Upper lobe of right lung (tissue), 1 donor: ENCODE results near the gene CHRNA7. TPM values are rescaled to one million over a fixed set of nuclear protein-coding genes. Genes with fewer than 3 reads are reported as not detected.

Experiments
- ATAC-seq: fragments of 200-7000 bp; cut with Tn5 transposase; one replicate; pipeline ENCODE4 v1.9.1; 2020; ENCODE audit warnings: mild to moderate bottlenecking, moderate library complexity
- DNase-seq: peaks from one replicate; pipeline ENCODE4 v3.0.0-alpha.2; 2020
- H3K27ac ChIP-seq: fragments of 200-600 bp; one replicate; pipeline ENCODE4 v1.8.0; 2022
- H3K27me3 ChIP-seq: fragments of 200-600 bp; one replicate; pipeline ENCODE4 v1.8.0; 2022; ENCODE audit warnings: mild to moderate bottlenecking
- H3K36me3 ChIP-seq: fragments of 200-600 bp; one replicate; pipeline ENCODE4 v1.8.0; 2022
- H3K4me1 ChIP-seq: fragments of 200-600 bp; one replicate; pipeline ENCODE4 v1.8.0; 2022
- H3K4me3 ChIP-seq: fragments of 200-600 bp; one replicate; pipeline ENCODE4 v1.8.0; 2022; ENCODE audit warnings: mild to moderate bottlenecking
- H3K9me3 ChIP-seq: fragments of 200-600 bp; one replicate; pipeline ENCODE4 v1.8.0; 2022
- intact Hi-C: fragments of 100-400 bp; cut with DNase I; formaldehyde crosslinking; loops from one replicate; pipeline ENCODE4 v1.11.0; 2022
- total RNA-seq: library from RNA; stranded (reverse); fragmentation: NEBNext Ultra II Directional; extraction: Animal tissue kit (Norgen Biotek cat#: 25700); gene quantifications from one replicate; pipeline ENCODE4 v1.2.1, GENCODE V29; 2021
- TF ChIP-seq, protein P1 (sequence below): fragments of 200-600 bp; IDR thresholded peaks from one replicate; pipeline ENCODE4 v1.8.0; 2022; ENCODE audit warnings: antibody characterized with exemption
- donor health status: DM: no; HTN: yes; CAD: no; lungs with severe emphysema.

CHRNA7 gene
- total RNA-seq, 1 donor from 2014 or later: 0.75 TPM

DNA sequence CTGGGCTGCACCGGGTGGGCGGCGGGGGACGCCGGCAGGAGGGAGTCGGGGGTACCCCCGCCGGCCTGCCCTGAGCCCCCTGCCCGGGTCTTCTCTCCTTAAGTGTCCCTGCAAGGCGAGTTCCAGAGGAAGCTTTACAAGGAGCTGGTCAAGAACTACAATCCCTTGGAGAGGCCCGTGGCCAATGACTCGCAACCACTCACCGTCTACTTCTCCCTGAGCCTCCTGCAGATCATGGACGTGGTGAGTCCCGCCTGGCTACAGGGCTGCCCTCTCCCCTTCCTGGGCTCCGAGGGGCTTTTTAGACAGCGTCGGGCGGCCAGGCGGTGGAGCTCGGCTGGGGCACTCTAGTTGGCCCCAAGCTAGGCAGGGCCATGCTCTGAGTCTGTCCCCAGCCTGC, 480 bp downstream of the CHRNA7 start:
- intact Hi-C loops: no loop called here
- peaks cover 15% of the 10 kb centered on the region for H3K4me1 ChIP-seq
- no peaks in the 10 kb centered on the region for H3K9me3 ChIP-seq
- peaks cover 36% of the 10 kb centered on the region for H3K27me3 ChIP-seq
- H3K36me3 ChIP-seq: no peaks in the 10 kb centered on the region
- ATAC-seq (peak; percentile 20), DNase-seq (peak; percentile 61)
- peak overlapping the region; percentile 58 for H3K4me3 ChIP-seq
- no peak overlapping the region for H3K27ac ChIP-seq
- TF ChIP-seq, protein P1, sequence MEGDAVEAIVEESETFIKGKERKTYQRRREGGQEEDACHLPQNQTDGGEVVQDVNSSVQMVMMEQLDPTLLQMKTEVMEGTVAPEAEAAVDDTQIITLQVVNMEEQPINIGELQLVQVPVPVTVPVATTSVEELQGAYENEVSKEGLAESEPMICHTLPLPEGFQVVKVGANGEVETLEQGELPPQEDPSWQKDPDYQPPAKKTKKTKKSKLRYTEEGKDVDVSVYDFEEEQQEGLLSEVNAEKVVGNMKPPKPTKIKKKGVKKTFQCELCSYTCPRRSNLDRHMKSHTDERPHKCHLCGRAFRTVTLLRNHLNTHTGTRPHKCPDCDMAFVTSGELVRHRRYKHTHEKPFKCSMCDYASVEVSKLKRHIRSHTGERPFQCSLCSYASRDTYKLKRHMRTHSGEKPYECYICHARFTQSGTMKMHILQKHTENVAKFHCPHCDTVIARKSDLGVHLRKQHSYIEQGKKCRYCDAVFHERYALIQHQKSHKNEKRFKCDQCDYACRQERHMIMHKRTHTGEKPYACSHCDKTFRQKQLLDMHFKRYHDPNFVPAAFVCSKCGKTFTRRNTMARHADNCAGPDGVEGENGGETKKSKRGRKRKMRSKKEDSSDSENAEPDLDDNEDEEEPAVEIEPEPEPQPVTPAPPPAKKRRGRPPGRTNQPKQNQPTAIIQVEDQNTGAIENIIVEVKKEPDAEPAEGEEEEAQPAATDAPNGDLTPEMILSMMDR: no peak

DNA sequence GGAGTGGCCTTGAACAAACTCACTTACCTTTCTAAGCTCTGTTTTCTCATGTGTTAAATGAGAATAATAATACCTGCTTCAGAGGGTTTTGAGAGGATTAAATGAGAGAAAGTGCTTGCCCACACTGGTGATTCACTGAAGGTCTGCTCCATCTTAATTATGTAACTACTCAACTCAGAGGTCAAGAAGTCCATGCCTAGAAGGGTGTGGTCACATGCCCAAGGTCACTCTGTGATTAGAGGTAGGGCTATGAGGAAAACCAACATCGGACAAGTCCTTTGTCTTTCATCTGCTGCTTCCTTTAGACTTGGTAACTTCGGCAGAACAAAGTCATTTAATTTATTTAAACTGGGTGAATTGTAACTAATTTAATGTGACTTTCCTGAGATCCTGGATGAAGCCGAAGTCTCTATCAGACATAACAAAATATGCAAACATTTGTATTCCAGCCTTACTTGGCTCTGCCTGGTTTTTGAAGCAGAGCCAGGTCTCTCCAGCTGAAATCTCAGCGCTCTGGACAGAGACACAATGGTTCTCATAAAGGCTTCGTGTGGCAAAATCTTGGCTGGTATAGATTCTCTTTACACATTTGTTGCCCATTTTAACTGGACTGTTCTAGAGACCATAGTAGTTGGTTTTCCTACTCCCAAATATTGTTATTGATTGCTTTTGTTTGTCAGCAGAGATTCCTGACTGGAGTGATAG, 3.0 kb downstream of the CHRNA7 start:
- H3K27ac ChIP-seq: no peak overlapping the region
- TF ChIP-seq, protein P1: no peak
- H3K4me1 ChIP-seq: peaks cover 15% of the 10 kb centered on the region
- intact Hi-C loops: no loop called here
- no peak overlapping the region for H3K4me3 ChIP-seq
- DNase-seq (no peak), ATAC-seq (no peak)
- H3K27me3 ChIP-seq: peaks cover 35% of the 10 kb centered on the region
- no peaks in the 10 kb centered on the region for H3K9me3 ChIP-seq
- H3K36me3 ChIP-seq: no peaks in the 10 kb centered on the region

DNA sequence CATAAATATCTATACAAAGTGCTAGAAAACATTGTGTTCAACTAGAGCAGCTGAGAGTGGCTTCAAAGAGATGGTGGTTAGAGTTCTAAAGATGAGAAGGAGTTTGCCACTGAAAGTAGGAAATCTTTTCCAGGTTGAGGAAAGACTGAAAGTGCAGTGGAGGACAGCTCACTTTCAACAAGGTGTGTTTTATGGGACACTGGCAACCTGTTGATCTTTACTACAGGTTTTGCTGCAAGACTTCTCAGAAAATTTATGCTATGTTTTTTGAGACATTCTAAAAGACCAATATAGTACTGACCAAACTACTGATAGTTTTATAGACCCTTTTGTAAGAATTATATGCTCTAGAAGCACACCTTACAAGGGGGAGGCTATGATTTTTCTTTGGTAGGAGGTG, 3.8 kb downstream of the CHRNA7 start:
- no peak overlapping the region for H3K4me3 ChIP-seq
- no peaks in the 10 kb centered on the region for H3K9me3 ChIP-seq
- H3K36me3 ChIP-seq: no peaks in the 10 kb centered on the region
- H3K27ac ChIP-seq: no peak overlapping the region
- TF ChIP-seq, protein P1: no peak
- intact Hi-C loops: no loop called here
- peaks cover 27% of the 10 kb centered on the region for H3K27me3 ChIP-seq
- peaks cover 15% of the 10 kb centered on the region for H3K4me1 ChIP-seq
- ATAC-seq (no peak), DNase-seq (no peak)

DNA sequence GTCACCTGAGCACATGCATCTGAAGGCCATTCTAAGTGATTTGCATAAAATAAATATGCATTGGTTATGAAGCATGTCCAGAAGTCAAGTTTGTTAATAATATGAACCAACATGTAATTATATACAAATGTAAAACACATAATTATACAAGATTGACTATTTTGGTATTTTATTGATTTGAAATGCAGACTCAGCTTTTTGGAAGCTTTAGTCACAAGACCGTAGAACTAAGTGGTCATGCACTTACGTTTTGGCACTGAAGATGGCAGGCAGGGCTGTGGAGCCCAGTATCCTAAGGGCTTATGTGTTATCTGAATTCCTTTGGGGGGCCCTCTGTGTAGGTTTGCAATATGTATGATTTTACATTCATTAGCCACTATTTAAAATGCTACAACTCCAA, 5.0 kb downstream of the CHRNA7 start:
- ATAC-seq (no peak), DNase-seq (no peak)
- Histone ChIP-seq H3K4me1 (peaks cover 7% of the 10 kb centered on the region), H3K36me3 (no peaks in the 10 kb centered on the region), H3K9me3 (no peaks in the 10 kb centered on the region), H3K27ac (no peak overlapping the region), H3K27me3 (peaks cover 20% of the 10 kb centered on the region), H3K4me3 (no peak overlapping the region)
- intact Hi-C loops: no loop called here
- TF ChIP-seq, protein P1: no peak

DNA sequence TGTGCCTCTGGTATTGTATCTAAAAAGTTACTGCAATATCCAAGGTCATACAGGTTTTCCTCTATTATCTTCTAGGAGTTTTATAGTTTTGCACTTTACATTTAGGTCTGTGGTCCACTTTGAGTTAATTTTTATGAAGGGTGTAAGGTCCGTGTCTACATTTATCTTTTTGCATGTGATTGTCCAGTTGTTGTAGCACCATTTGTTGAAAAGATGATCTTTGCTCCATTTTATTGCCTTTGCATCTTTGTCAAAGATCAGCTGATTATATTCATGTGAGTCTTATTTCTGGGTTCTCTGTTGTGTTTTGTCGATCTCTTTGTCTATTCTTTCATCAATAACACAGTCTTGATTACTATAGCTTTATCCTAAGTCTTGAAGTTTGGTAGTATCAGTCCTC, 6.7 kb downstream of the CHRNA7 start:
- DNase-seq: no peak
- Histone ChIP-seq H3K27ac (no peak overlapping the region), H3K4me1 (no peaks in the 10 kb centered on the region), H3K4me3 (no peak overlapping the region), H3K27me3 (peaks cover 3% of the 10 kb centered on the region), H3K36me3 (no peaks in the 10 kb centered on the region), H3K9me3 (no peaks in the 10 kb centered on the region)
- TF ChIP-seq, protein P1: no peak
- intact Hi-C loops: no loop called here
- no peak for ATAC-seq

DNA sequence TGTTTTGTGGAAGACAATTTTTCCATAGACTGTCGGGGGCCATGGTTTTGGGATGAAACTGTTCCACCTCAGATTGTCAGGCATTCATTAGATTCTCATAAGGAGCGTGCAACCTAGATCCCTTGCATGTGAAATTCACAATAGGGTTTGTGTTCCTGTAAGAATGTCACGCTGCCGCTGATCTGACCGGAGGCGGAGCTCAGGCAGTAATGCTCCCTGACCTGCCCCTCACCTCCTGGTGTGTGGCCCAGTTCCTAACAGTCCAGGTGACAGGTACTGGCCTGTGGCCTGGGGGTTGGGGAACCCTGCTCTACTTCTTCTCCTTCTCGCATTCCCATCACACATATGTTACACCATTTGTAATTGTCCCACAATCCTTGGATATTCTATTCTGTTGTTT, 11.0 kb downstream of the CHRNA7 start:
- no peak overlapping the region for H3K27ac ChIP-seq
- no peaks in the 10 kb centered on the region for H3K27me3 ChIP-seq
- H3K4me1 ChIP-seq: no peaks in the 10 kb centered on the region
- H3K36me3 ChIP-seq: no peaks in the 10 kb centered on the region
- no peaks in the 10 kb centered on the region for H3K9me3 ChIP-seq
- ATAC-seq (peak; percentile 24), DNase-seq (no peak)
- intact Hi-C loops: no loop called here
- TF ChIP-seq, protein P1: no peak
- no peak overlapping the region for H3K4me3 ChIP-seq
